Subcutaneous abdominal adipose tissue (tissue), 5 donors: ENCODE data around the gene TIMP2.
A peak's percentile ranks its signal among the peaks of the same experiment; 100 is the strongest.

Experiments
- H3K27ac ChIP-seq: one replicate; pipeline ENCODE4 v1.7.0; 2013; ENCODE audit warnings: low read depth, mild to moderate bottlenecking, inconsistent platforms, low read length, moderate library complexity
- H3K27me3 ChIP-seq, 5 donors: one replicate each; pipeline ENCODE4 v1.7.0; 2013; ENCODE audit warnings: low read length in 5 of 5, inconsistent platforms in 1 of 5; ENCODE audit not compliant: control insufficient read depth in 5 of 5, insufficient read depth in 4 of 5
- H3K36me3 ChIP-seq, 5 donors: one replicate each; pipeline ENCODE4 v1.7.0; 2013; ENCODE audit warnings: low read length in 5 of 5; ENCODE audit not compliant: control insufficient read depth in 5 of 5, insufficient read depth in 5 of 5
- H3K4me1 ChIP-seq, 5 donors: one replicate each; pipeline ENCODE4 v1.7.0; 2013; ENCODE audit warnings: low read length in 5 of 5, mild to moderate bottlenecking in 3 of 5, moderate library complexity in 1 of 5; ENCODE audit not compliant: control insufficient read depth in 5 of 5, insufficient read depth in 5 of 5
- H3K4me3 ChIP-seq, 5 donors: one replicate each; pipeline ENCODE4 v1.7.0; 2013; ENCODE audit warnings: low read length in 5 of 5, low read depth in 1 of 5
- H3K9ac ChIP-seq, 5 donors: one replicate each; pipeline ENCODE4 v1.7.0; 2013; ENCODE audit warnings: low read length in 5 of 5, mild to moderate bottlenecking in 4 of 5, moderate library complexity in 3 of 5
- H3K9me3 ChIP-seq, 5 donors: one replicate each; pipeline ENCODE4 v1.7.0; 2013; ENCODE audit warnings: low read length in 5 of 5; ENCODE audit not compliant: control insufficient read depth in 5 of 5
- donor health status: healthy.
- donor health status: healthy.
- donor health status: healthy.
- donor health status: healthy.
- donor health status: healthy.

The TIMP2 gene

GRCh38 chr17:78823282-78824046 is 101.7 kb downstream of the TIMP2 start:
- Histone ChIP-seq H3K4me3 (no peak overlapping the region), H3K9me3 (no peaks in the 10 kb centered on the region), H3K27ac (no peak overlapping the region), H3K27me3 (no peaks in the 10 kb centered on the region), H3K36me3 (peaks cover 9 to 95% (median 92%) of the 10 kb centered on the region in 5 donors), H3K4me1 (peaks cover 0 to 29% (median 11%) of the 10 kb centered on the region in 5 donors), H3K9ac (no peak overlapping the region)

GRCh38 chr17:78822552-78822951 is 102.6 kb downstream of the TIMP2 start:
- no peak overlapping the region for H3K27ac ChIP-seq

GRCh38 chr17:78821961-78822360 is 103.2 kb downstream of the TIMP2 start:
- H3K4me1 ChIP-seq, result peaks cover 0 to 35% (median 18%) of the 10 kb centered on the region in 5 donors
- H3K9ac ChIP-seq, result no peak overlapping the region
- no peaks in the 10 kb centered on the region for H3K27me3 ChIP-seq
- no peaks in the 10 kb centered on the region for H3K9me3 ChIP-seq
- no peak overlapping the region for H3K27ac ChIP-seq
- peaks cover 14 to 96% (median 92%) of the 10 kb centered on the region in 5 donors for H3K36me3 ChIP-seq
- no peak overlapping the region for H3K4me3 ChIP-seq

More at GRCh38 chr17:78822552-78822951, 102.6 kb downstream of the TIMP2 start:
- peaks cover 0 to 33% (median 18%) of the 10 kb centered on the region in 5 donors for H3K4me1 ChIP-seq
- H3K9ac ChIP-seq, result no peak overlapping the region
- no peak overlapping the region for H3K4me3 ChIP-seq
- H3K36me3 ChIP-seq, result peaks cover 11 to 95% (median 92%) of the 10 kb centered on the region in 5 donors
- no peaks in the 10 kb centered on the region for H3K27me3 ChIP-seq
- H3K9me3 ChIP-seq, result no peaks in the 10 kb centered on the region

GRCh38 chr17:78820841-78821240 is 104.3 kb downstream of the TIMP2 start:
- peaks cover 13 to 95% (median 87%) of the 10 kb centered on the region in 5 donors for H3K36me3 ChIP-seq
- peaks cover 0 to 35% (median 18%) of the 10 kb centered on the region in 5 donors for H3K4me1 ChIP-seq
- H3K9me3 ChIP-seq, result no peaks in the 10 kb centered on the region
- no peak overlapping the region for H3K9ac ChIP-seq
- no peak overlapping the region for H3K4me3 ChIP-seq
- H3K27ac ChIP-seq, result no peak overlapping the region
- no peaks in the 10 kb centered on the region for H3K27me3 ChIP-seq

GRCh38 chr17:78819806-78820792 is 105.1 kb downstream of the TIMP2 start:
- Histone ChIP-seq H3K27me3 (no peaks in the 10 kb centered on the region), H3K36me3 (peaks cover 20 to 95% (median 87%) of the 10 kb centered on the region in 5 donors), H3K9ac (no peak overlapping the region), H3K4me1 (peaks cover 0 to 35% (median 18%) of the 10 kb centered on the region in 5 donors), H3K9me3 (no peaks in the 10 kb centered on the region), H3K27ac (no peak overlapping the region), H3K4me3 (no peak overlapping the region)

- no peaks in the 10 kb centered on the region for H3K27me3 ChIP-seq
- no peak overlapping the region for H3K27ac ChIP-seq
- no peak overlapping the region for H3K4me3 ChIP-seq
- H3K9ac ChIP-seq, result no peak overlapping the region
- H3K9me3 ChIP-seq, result no peaks in the 10 kb centered on the region
- peaks cover 20 to 95% (median 83%) of the 10 kb centered on the region in 5 donors for H3K36me3 ChIP-seq
- H3K4me1 ChIP-seq, result peaks cover 0 to 35% (median 18%) of the 10 kb centered on the region in 5 donors
Observed at GRCh38 chr17:78819402-78819801, 105.8 kb downstream of the TIMP2 start.

GRCh38 chr17:78818932-78819331 is 106.3 kb downstream of the TIMP2 start:
- peak overlapping the region; percentile 50 for H3K27ac ChIP-seq
- peaks cover 20 to 95% (median 83%) of the 10 kb centered on the region in 5 donors for H3K36me3 ChIP-seq
- H3K4me3 ChIP-seq, result no peak overlapping the region
- H3K9ac ChIP-seq, result no peak overlapping the region
- no peaks in the 10 kb centered on the region for H3K9me3 ChIP-seq
- peaks cover 0 to 35% (median 19%) of the 10 kb centered on the region in 5 donors for H3K4me1 ChIP-seq
- no peaks in the 10 kb centered on the region for H3K27me3 ChIP-seq

GRCh38 chr17:78818152-78818846 is 106.9 kb downstream of the TIMP2 start:
- H3K4me1 ChIP-seq, result peaks cover 5 to 40% (median 25%) of the 10 kb centered on the region in 5 donors
- no peaks in the 10 kb centered on the region for H3K9me3 ChIP-seq
- H3K27me3 ChIP-seq, result no peaks in the 10 kb centered on the region
- H3K4me3 ChIP-seq, result no peak overlapping the region
- peak overlapping the region; percentile 50 for H3K27ac ChIP-seq
- H3K9ac ChIP-seq, result no peak overlapping the region
- peaks cover 20 to 95% (median 83%) of the 10 kb centered on the region in 5 donors for H3K36me3 ChIP-seq

- peaks cover 20 to 93% (median 75%) of the 10 kb centered on the region in 5 donors for H3K36me3 ChIP-seq
- H3K4me1 ChIP-seq, result peaks cover 12 to 44% (median 33%) of the 10 kb centered on the region in 5 donors
- H3K9me3 ChIP-seq, result no peaks in the 10 kb centered on the region
- H3K27me3 ChIP-seq, result no peaks in the 10 kb centered on the region
- H3K27ac ChIP-seq, result no peak overlapping the region
- no peak overlapping the region for H3K4me3 ChIP-seq
- H3K9ac ChIP-seq, result no peak overlapping the region
Observed at GRCh38 chr17:78817123-78817522, 108.1 kb downstream of the TIMP2 start.
